ENCODE measurements around the gene EML6.

The EML6 gene

DNA sequence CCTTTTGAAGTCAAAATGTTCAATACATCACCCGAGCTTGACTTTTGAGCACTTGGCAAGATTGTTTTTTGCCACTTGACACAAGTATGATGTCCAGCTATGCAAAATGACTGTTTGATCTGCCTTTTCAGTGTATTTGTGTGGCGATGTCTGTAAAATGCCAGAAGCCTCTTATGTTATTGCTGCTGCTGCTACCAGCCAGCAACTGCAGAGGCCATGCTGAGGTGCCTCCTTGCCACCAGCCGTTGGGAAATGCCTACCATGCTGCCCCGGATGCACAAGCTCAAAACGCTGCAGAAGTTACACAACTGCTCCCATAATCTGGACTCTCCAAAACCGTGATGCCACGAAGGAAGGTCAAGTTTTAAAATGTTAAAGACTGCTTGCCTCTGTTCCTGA is 246.5 kb downstream of the EML6 start:
- Histone ChIP-seq H4K8ac (ENCODE audit: low read depth, low read length) (no peak overlapping the region), H3K79me1 (ENCODE audit: low read depth, low read length) (no peaks in the 10 kb centered on the region), H3K23ac (ENCODE audit: low read depth, low read length, poor library complexity) (no peak overlapping the region), H2BK120ac (ENCODE audit: low read depth, low read length) (no peak overlapping the region), H3K4me3 (ENCODE audit: low read length in 2 of 2) (no peak overlapping the region), H3K27ac (replicated peaks; ENCODE audit: low read length) (no peak overlapping the region), H2AFZ (ENCODE audit: low read length) (no peak overlapping the region), H3K9ac (ENCODE audit: low read depth, low read length, poor library complexity) (no peak overlapping the region), H3K14ac (ENCODE audit: low read length) (no peak overlapping the region), H2BK5ac (ENCODE audit: low read length) (no peak overlapping the region), H3K9me3 (replicated peaks in 1 of 2; ENCODE audit: control insufficient read depth in 2 of 2, insufficient read depth in 1 of 2, low read depth in 1 of 2, low read length in 2 of 2) (no peaks in the 10 kb centered on the region), H4K91ac (ENCODE audit: low read depth, low read length, poor library complexity) (no peak overlapping the region), H3K36me3 (replicated peaks in 1 of 2; ENCODE audit: control insufficient read depth in 2 of 2, insufficient read depth in 2 of 2, low read length in 2 of 2) (peaks cover 5 to 65% of the 10 kb centered on the region in 2 donors), H3K27me3 (ENCODE audit: control insufficient read depth in 3 of 3, insufficient read depth in 3 of 3, low read depth in 1 of 3, low read length in 3 of 3) (no peaks in the 10 kb centered on the region), H3K4me1 (ENCODE audit: control insufficient read depth in 2 of 2, insufficient read depth in 1 of 2, low read depth in 1 of 2, low read length in 2 of 2) (peaks cover 5 to 12% of the 10 kb centered on the region in 2 donors), H3K18ac (ENCODE audit: low read length) (no peak overlapping the region), H2BK12ac (ENCODE audit: low read length) (no peak overlapping the region), H2BK15ac (ENCODE audit: low read length) (no peak overlapping the region), H2AK5ac (ENCODE audit: low read depth, low read length) (no peak overlapping the region), H3K4ac (ENCODE audit: low read length) (no peak overlapping the region), H3K4me2 (ENCODE audit: insufficient read depth, low read length, poor library complexity, severe bottlenecking) (no peak overlapping the region)
- no CpG with 5 or more reads among the region's 7 CpGs for WGBS, 2 donors (ENCODE audit: extremely low coverage in 2 of 2, insufficient read length in 2 of 2, insufficient replicate concordance in 1 of 2)
- no peak for DNase-seq (ENCODE audit: low spot score)

GRCh38 chr2:54975175-54975574 is 251.7 kb downstream of the EML6 start:
- H2AFZ ChIP-seq (ENCODE audit: low read length), result no peak overlapping the region
- H3K27me3 ChIP-seq (ENCODE audit: control insufficient read depth in 3 of 3, insufficient read depth in 3 of 3, low read depth in 1 of 3, low read length in 3 of 3), result no peaks in the 10 kb centered on the region
- no peak overlapping the region for H3K27ac ChIP-seq (replicated peaks; ENCODE audit: low read length)

DNA sequence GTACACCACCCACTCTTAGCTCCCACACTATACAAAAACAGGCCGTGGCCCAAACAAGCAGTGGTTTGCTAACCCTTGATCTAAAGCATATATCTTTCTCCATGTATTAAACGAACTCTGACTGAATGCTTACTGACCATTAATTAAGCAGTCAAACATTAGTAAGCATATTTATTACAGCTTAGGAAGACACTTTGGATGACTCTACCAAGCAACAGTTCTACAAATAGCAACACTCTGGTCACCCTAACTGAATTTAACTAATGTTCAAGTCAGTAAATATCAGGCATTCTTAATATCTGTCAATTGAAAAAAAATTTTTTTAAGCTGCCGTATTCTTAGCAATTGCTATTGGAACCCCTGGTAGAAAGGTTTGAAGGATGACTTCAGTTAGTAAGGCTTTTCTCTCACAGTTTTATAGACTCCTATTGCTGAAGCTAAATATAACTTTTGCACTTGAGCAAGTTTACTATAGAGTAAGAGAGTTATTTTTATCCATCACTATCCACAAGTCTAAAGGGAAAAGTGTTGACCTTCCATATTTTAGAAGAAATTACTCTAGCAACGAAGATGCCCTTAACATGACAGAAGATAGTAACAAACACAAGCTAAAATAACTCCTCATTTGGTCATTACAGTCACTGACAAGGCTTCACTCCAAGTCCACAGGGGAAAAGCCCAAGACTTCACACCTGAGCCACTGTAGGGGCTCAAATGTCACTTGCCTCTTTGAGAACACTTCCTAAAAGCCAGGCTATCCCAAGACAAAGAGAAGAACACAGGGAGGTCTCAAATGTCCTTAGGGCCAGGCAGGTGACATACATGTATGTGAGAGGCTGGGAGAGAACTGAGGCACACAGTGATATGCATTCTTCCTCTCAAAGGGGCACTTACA is 252.4 kb downstream of the EML6 start:
- Histone ChIP-seq H3K27ac (replicated peaks; ENCODE audit: low read length) (no peak overlapping the region), H3K27me3 (ENCODE audit: control insufficient read depth in 3 of 3, insufficient read depth in 3 of 3, low read depth in 1 of 3, low read length in 3 of 3) (no peaks in the 10 kb centered on the region), H3K36me3 (replicated peaks in 1 of 2; ENCODE audit: control insufficient read depth in 2 of 2, insufficient read depth in 2 of 2, low read length in 2 of 2) (peaks cover 4 to 98% of the 10 kb centered on the region in 2 donors), H2BK5ac (ENCODE audit: low read length) (no peak overlapping the region), H4K91ac (ENCODE audit: low read depth, low read length, poor library complexity) (no peak overlapping the region), H3K18ac (ENCODE audit: low read length) (no peak overlapping the region), H2AFZ (ENCODE audit: low read length) (no peak overlapping the region), H3K23ac (ENCODE audit: low read depth, low read length, poor library complexity) (no peak overlapping the region), H3K79me1 (ENCODE audit: low read depth, low read length) (no peaks in the 10 kb centered on the region), H2BK120ac (ENCODE audit: low read depth, low read length) (no peak overlapping the region), H3K9ac (ENCODE audit: low read depth, low read length, poor library complexity) (no peak overlapping the region), H3K14ac (ENCODE audit: low read length) (no peak overlapping the region), H2BK15ac (ENCODE audit: low read length) (no peak overlapping the region), H3K4me1 (ENCODE audit: control insufficient read depth in 2 of 2, insufficient read depth in 1 of 2, low read depth in 1 of 2, low read length in 2 of 2) (no peaks in the 10 kb centered on the region), H3K4ac (ENCODE audit: low read length) (no peak overlapping the region), H2AK5ac (ENCODE audit: low read depth, low read length) (no peak overlapping the region), H3K9me3 (replicated peaks in 1 of 2; ENCODE audit: control insufficient read depth in 2 of 2, insufficient read depth in 1 of 2, low read depth in 1 of 2, low read length in 2 of 2) (no peaks in the 10 kb centered on the region), H3K4me2 (ENCODE audit: insufficient read depth, low read length, poor library complexity, severe bottlenecking) (no peak overlapping the region), H3K4me3 (ENCODE audit: low read length in 2 of 2) (no peak overlapping the region), H4K8ac (ENCODE audit: low read depth, low read length) (no peak overlapping the region), H2BK12ac (ENCODE audit: low read length) (no peak overlapping the region)
- WGBS, 2 donors (ENCODE audit: extremely low coverage in 2 of 2, insufficient read length in 2 of 2, insufficient replicate concordance in 1 of 2), result no CpG with 5 or more reads among the region's 4 CpGs
- DNase-seq (ENCODE audit: low spot score), result no peak

More at GRCh38 chr2:54975175-54975574, 251.7 kb downstream of the EML6 start:
- Histone ChIP-seq H2BK15ac (ENCODE audit: low read length) (no peak overlapping the region), H3K14ac (ENCODE audit: low read length) (no peak overlapping the region), H3K9me3 (replicated peaks in 1 of 2; ENCODE audit: control insufficient read depth in 2 of 2, insufficient read depth in 1 of 2, low read depth in 1 of 2, low read length in 2 of 2) (no peaks in the 10 kb centered on the region), H3K36me3 (replicated peaks in 1 of 2; ENCODE audit: control insufficient read depth in 2 of 2, insufficient read depth in 2 of 2, low read length in 2 of 2) (peaks cover 3 to 98% of the 10 kb centered on the region in 2 donors), H3K4me1 (ENCODE audit: control insufficient read depth in 2 of 2, insufficient read depth in 1 of 2, low read depth in 1 of 2, low read length in 2 of 2) (no peaks in the 10 kb centered on the region), H2BK5ac (ENCODE audit: low read length) (no peak overlapping the region), H4K8ac (ENCODE audit: low read depth, low read length) (no peak overlapping the region), H3K9ac (ENCODE audit: low read depth, low read length, poor library complexity) (no peak overlapping the region), H3K23ac (ENCODE audit: low read depth, low read length, poor library complexity) (no peak overlapping the region), H3K79me1 (ENCODE audit: low read depth, low read length) (no peaks in the 10 kb centered on the region), H3K4me3 (ENCODE audit: low read length in 2 of 2) (no peak overlapping the region), H3K18ac (ENCODE audit: low read length) (no peak overlapping the region), H3K4ac (ENCODE audit: low read length) (no peak overlapping the region), H2BK120ac (ENCODE audit: low read depth, low read length) (no peak overlapping the region), H4K91ac (ENCODE audit: low read depth, low read length, poor library complexity) (no peak overlapping the region), H2BK12ac (ENCODE audit: low read length) (no peak overlapping the region), H2AK5ac (ENCODE audit: low read depth, low read length) (no peak overlapping the region), H3K4me2 (ENCODE audit: insufficient read depth, low read length, poor library complexity, severe bottlenecking) (no peak overlapping the region)
- no peak for DNase-seq (ENCODE audit: low spot score)
- WGBS, 2 donors (ENCODE audit: extremely low coverage in 2 of 2, insufficient read length in 2 of 2, insufficient replicate concordance in 1 of 2), result no CpG with 5 or more reads among the region's 2 CpGs

DNA sequence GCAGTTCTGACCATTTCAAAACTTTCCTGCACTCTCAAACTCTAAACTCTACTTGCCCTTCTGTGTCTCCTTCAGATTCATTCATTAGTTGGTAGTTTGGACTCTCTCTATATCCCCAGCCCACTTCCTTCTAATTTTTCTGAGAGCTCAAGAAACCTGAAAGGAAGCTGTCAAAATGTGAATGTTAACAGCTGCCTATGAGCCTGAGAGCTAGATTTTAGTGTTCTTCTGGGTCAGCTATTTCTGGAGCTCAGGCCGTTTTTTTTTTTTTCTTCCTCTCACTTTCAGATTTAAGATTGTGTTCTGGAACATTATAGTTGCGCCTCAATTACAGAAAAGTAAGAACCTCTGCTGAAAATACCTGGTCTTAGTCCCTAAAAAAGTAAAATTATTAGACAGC is 253.7 kb downstream of the EML6 start:
- DNase-seq (ENCODE audit: low spot score), result no peak
- no peak overlapping the region for H2BK120ac ChIP-seq (ENCODE audit: low read depth, low read length)
- no peaks in the 10 kb centered on the region for H3K27me3 ChIP-seq (ENCODE audit: control insufficient read depth in 3 of 3, insufficient read depth in 3 of 3, low read depth in 1 of 3, low read length in 3 of 3)
- H3K4me2 ChIP-seq (ENCODE audit: insufficient read depth, low read length, poor library complexity, severe bottlenecking), result no peak overlapping the region
- H3K4ac ChIP-seq (ENCODE audit: low read length), result no peak overlapping the region
- peaks cover 2 to 96% of the 10 kb centered on the region in 2 donors for H3K36me3 ChIP-seq (replicated peaks in 1 of 2; ENCODE audit: control insufficient read depth in 2 of 2, insufficient read depth in 2 of 2, low read length in 2 of 2)
- no peaks in the 10 kb centered on the region for H3K9me3 ChIP-seq (replicated peaks in 1 of 2; ENCODE audit: control insufficient read depth in 2 of 2, insufficient read depth in 1 of 2, low read depth in 1 of 2, low read length in 2 of 2)
- no peak overlapping the region for H3K14ac ChIP-seq (ENCODE audit: low read length)
- no peak overlapping the region for H3K9ac ChIP-seq (ENCODE audit: low read depth, low read length, poor library complexity)
- no peak overlapping the region for H2AFZ ChIP-seq (ENCODE audit: low read length)
- H3K79me1 ChIP-seq (ENCODE audit: low read depth, low read length), result no peaks in the 10 kb centered on the region
- no peak overlapping the region for H2AK5ac ChIP-seq (ENCODE audit: low read depth, low read length)
- H2BK5ac ChIP-seq (ENCODE audit: low read length), result no peak overlapping the region
- no peak overlapping the region for H2BK12ac ChIP-seq (ENCODE audit: low read length)
- H3K27ac ChIP-seq (replicated peaks; ENCODE audit: low read length), result no peak overlapping the region
- H4K91ac ChIP-seq (ENCODE audit: low read depth, low read length, poor library complexity), result no peak overlapping the region
- WGBS, 2 donors (ENCODE audit: extremely low coverage in 2 of 2, insufficient read length in 2 of 2, insufficient replicate concordance in 1 of 2), result no CpG with 5 or more reads among the region's 2 CpGs
- no peak overlapping the region for H2BK15ac ChIP-seq (ENCODE audit: low read length)
- H3K4me1 ChIP-seq (ENCODE audit: control insufficient read depth in 2 of 2, insufficient read depth in 1 of 2, low read depth in 1 of 2, low read length in 2 of 2), result no peaks in the 10 kb centered on the region
- H3K18ac ChIP-seq (ENCODE audit: low read length), result no peak overlapping the region
- no peak overlapping the region for H4K8ac ChIP-seq (ENCODE audit: low read depth, low read length)
- no peak overlapping the region for H3K4me3 ChIP-seq (ENCODE audit: low read length in 2 of 2)
- no peak overlapping the region for H3K23ac ChIP-seq (ENCODE audit: low read depth, low read length, poor library complexity)

All from neuronal stem cell (in vitro differentiated cells).